H9 (cell line): ENCODE measurements around the gene ADGRB3. TPM values are rescaled to one million over a fixed set of nuclear protein-coding genes. Genes with fewer than 3 reads are reported as not detected.

Source experiments
- DNase-seq: peaks from one replicate; pipeline ENCODE4 v3.0.0-alpha.2; 2017
- H2AFZ ChIP-seq: one replicate; pipeline ENCODE4 v1.6.1; 2013; ENCODE audit warnings: mild to moderate bottlenecking, low read length, control low read depth, moderate library complexity
- H2AK5ac ChIP-seq: 2 replicates; pipeline ENCODE4 v1.6.1; 2013; ENCODE audit warnings: low read length, control low read depth, mixed read lengths; ENCODE audit not compliant: insufficient read length
- H2BK120ac ChIP-seq: one replicate; pipeline ENCODE4 v1.6.1; 2013; ENCODE audit warnings: low read depth, mild to moderate bottlenecking, low read length, control low read depth, inconsistent platforms; ENCODE audit not compliant: poor library complexity, severe bottlenecking
- H2BK12ac ChIP-seq: 2 replicates; pipeline ENCODE4 v1.6.1; 2013; ENCODE audit warnings: low read length, control low read depth, mixed read lengths, low read depth; ENCODE audit not compliant: insufficient read length
- H2BK15ac ChIP-seq: 2 replicates; pipeline ENCODE4 v1.6.1; 2013; ENCODE audit warnings: low read depth, low read length, control low read depth
- H2BK20ac ChIP-seq: one replicate; pipeline ENCODE4 v1.6.1; 2013; ENCODE audit warnings: low read depth, mild to moderate bottlenecking, low read length, control low read depth, inconsistent platforms; ENCODE audit not compliant: poor library complexity, severe bottlenecking
- H2BK5ac ChIP-seq: 2 replicates; pipeline ENCODE4 v1.6.1; 2013; ENCODE audit warnings: low read length, control low read depth, mixed read lengths; ENCODE audit not compliant: insufficient read length
- H3K14ac ChIP-seq: 2 replicates; pipeline ENCODE4 v1.6.1; 2013; ENCODE audit warnings: low read length, control low read depth; ENCODE audit not compliant: insufficient read depth
- H3K18ac ChIP-seq: 2 replicates; pipeline ENCODE4 v1.6.1; 2013; ENCODE audit warnings: low read depth, mild to moderate bottlenecking, mixed read lengths, low read length, control low read depth; ENCODE audit not compliant: insufficient read length
- H3K23ac ChIP-seq: 2 replicates; pipeline ENCODE4 v1.6.1; 2013; ENCODE audit warnings: low read length, control low read depth, mixed read lengths, low read depth; ENCODE audit not compliant: insufficient read length
- H3K23me2 ChIP-seq: 2 replicates; pipeline ENCODE4 v1.6.1; 2013; ENCODE audit warnings: low read depth, mild to moderate bottlenecking, mixed read lengths, low read length, control low read depth; ENCODE audit not compliant: insufficient read length, poor library complexity, severe bottlenecking
- H3K27ac ChIP-seq: 2 replicates; pipeline ENCODE4 v1.5.1; 2013; ENCODE audit warnings: low read length, control low read depth, mixed read lengths, low read depth; ENCODE audit not compliant: insufficient read length
- H3K27me3 ChIP-seq: 2 replicates; pipeline ENCODE4 v1.6.1; 2013; ENCODE audit warnings: low read length, control low read depth, inconsistent platforms; ENCODE audit not compliant: insufficient read depth
- H3K4ac ChIP-seq: 2 replicates; pipeline ENCODE4 v1.6.1; 2013; ENCODE audit warnings: low read depth, mild to moderate bottlenecking, control low read depth, inconsistent platforms, low read length, moderate library complexity
- H3K4me1 ChIP-seq: 2 replicates; pipeline ENCODE4 v1.6.1; 2013; ENCODE audit warnings: low read length, control low read depth, inconsistent platforms; ENCODE audit not compliant: insufficient read depth
- H3K4me2 ChIP-seq: 2 replicates; pipeline ENCODE4 v1.6.1; 2013; ENCODE audit warnings: low read length, control low read depth, mixed read lengths; ENCODE audit not compliant: insufficient read length, insufficient read depth
- H3K56ac ChIP-seq: 2 replicates; pipeline ENCODE4 v1.6.1; 2013; ENCODE audit warnings: low read depth, mild to moderate bottlenecking, mixed read lengths, low read length, control low read depth; ENCODE audit not compliant: insufficient read length
- H3K79me1 ChIP-seq: 2 replicates; pipeline ENCODE4 v1.6.1; 2013; ENCODE audit warnings: low read depth, mild to moderate bottlenecking, moderate library complexity, low read length, control low read depth, inconsistent platforms; ENCODE audit not compliant: insufficient read depth, poor library complexity, severe bottlenecking
- H3K79me2 ChIP-seq: 2 replicates; pipeline ENCODE4 v1.6.1; 2013; ENCODE audit warnings: low read length, control low read depth, inconsistent platforms; ENCODE audit not compliant: insufficient read depth
- H3K9ac ChIP-seq: 2 replicates; pipeline ENCODE4 v1.6.1; 2013; ENCODE audit warnings: low read length, control low read depth, mixed read lengths; ENCODE audit not compliant: insufficient read length; ENCODE audit errors: extremely low read depth
- H3K9me3 ChIP-seq: one replicate; pipeline ENCODE4 v1.6.1; 2013; ENCODE audit warnings: low read depth, low read length, inconsistent platforms; ENCODE audit not compliant: control insufficient read depth
- H3T11ph ChIP-seq: one replicate; pipeline ENCODE4 v1.6.1; 2013; ENCODE audit warnings: mild to moderate bottlenecking, low read length, control low read depth, inconsistent platforms
- H4K20me1 ChIP-seq: one replicate; pipeline ENCODE4 v1.6.1; 2013; ENCODE audit not compliant: control insufficient read depth, insufficient read length, insufficient read depth
- H4K5ac ChIP-seq: 2 replicates; pipeline ENCODE4 v1.6.1; 2013; ENCODE audit warnings: low read depth, mild to moderate bottlenecking, mixed read lengths, low read length, control low read depth; ENCODE audit not compliant: insufficient read length
- H4K8ac ChIP-seq: replicated peaks from 2 replicates; pipeline ENCODE4 v1.6.1; 2013; ENCODE audit warnings: low read length, control low read depth, mixed read lengths, low read depth; ENCODE audit not compliant: insufficient read length
- H4K91ac ChIP-seq: 2 replicates; pipeline ENCODE4 v1.6.1; 2013; ENCODE audit warnings: low read depth, mild to moderate bottlenecking, moderate library complexity, mixed read lengths, low read length, control low read depth; ENCODE audit not compliant: insufficient read length
- H3K27ac Mint-ChIP-seq, 3 experiments: 2 replicates in 2 of 3; 3 replicates in 1 of 3; pipeline ENCODE4 v1.8.0; 2020 to 2021; ENCODE audit warnings: mixed read lengths in 3 of 3, mild to moderate bottlenecking in 1 of 3, moderate library complexity in 1 of 3
- H3K27me3 Mint-ChIP-seq: 2 replicates; pipeline ENCODE4 v1.8.0; 2021; ENCODE audit warnings: low read depth, mild to moderate bottlenecking, moderate library complexity, mixed read lengths
- H3K36me3 Mint-ChIP-seq, 3 experiments: 2 replicates in 2 of 3; 3 replicates in 1 of 3; pipeline ENCODE4 v1.8.0; 2020 to 2021; ENCODE audit warnings: low read depth in 3 of 3, mixed read lengths in 3 of 3; ENCODE audit not compliant: insufficient read depth in 1 of 3
- H3K4me1 Mint-ChIP-seq, 2 experiments: 2 replicates each; pipeline ENCODE4 v1.8.0; 2020; ENCODE audit warnings: mixed read lengths in 2 of 2
- H3K4me3 Mint-ChIP-seq, 2 experiments: 2 replicates in 1 of 2; 3 replicates in 1 of 2; pipeline ENCODE4 v1.8.0; 2020 to 2021; ENCODE audit warnings: mild to moderate bottlenecking in 2 of 2, mixed read lengths in 2 of 2, moderate library complexity in 1 of 2
- H3K9me3 Mint-ChIP-seq, 2 experiments: 2 replicates in 1 of 2; 3 replicates in 1 of 2; pipeline ENCODE4 v1.8.0; 2020; ENCODE audit warnings: mild to moderate bottlenecking in 2 of 2, mixed read lengths in 2 of 2, moderate library complexity in 1 of 2
- WGBS: extraction: QIAGEN DNeasy Blood & Tissue Kit; methylation state at CpG from one replicate; pipeline ENCODE4 v1.1.7; 2013; ENCODE audit warnings: missing lambda C conversion rate, low lambda C conversion rate, mixed read lengths; ENCODE audit not compliant: insufficient read length; ENCODE audit errors: extremely low coverage; 5-methylcytosine and 5-hydroxymethylcytosine counted together
- total RNA-seq: library from RNA; stranded (reverse); gene quantifications from 2 replicates; pipeline ENCODE4 v1.2.1, GENCODE V29; 2021
- TF ChIP-seq, protein P1 (sequence below): fragments of 200-600 bp; sonication (generic); conservative IDR thresholded peaks from 3 replicates; pipeline ENCODE4 v1.8.0; 2021; ENCODE audit warnings: antibody characterized with exemption, mild to moderate bottlenecking

Gene ADGRB3
- total RNA-seq, 1 experiment from 2014 or later: 0.37 TPM

DNA sequence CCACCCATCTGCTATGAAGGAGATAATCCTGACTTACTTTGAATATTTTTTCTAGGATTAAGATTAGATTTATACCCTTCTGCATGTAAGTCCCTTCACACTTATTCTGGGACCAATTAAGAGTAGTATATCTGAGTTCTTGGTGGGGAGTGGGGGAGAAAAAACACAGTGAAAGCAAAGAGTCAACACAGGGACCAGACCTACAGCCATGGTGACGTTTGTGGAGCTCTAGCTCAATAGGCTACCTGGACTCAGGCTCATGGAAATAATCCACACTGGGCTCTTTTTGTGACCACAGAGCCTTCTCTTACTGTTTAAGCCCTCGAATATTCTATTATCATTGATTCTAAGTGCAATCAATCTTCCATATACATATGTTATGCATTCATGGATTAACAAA, 670.4 kb downstream of the ADGRB3 start:
- no peak for DNase-seq
- H3K36me3 Mint-ChIP-seq: no peaks in the 10 kb centered on the region
- no peak overlapping the region for H2BK12ac ChIP-seq
- H4K20me1 ChIP-seq: no peaks in the 10 kb centered on the region
- no peaks in the 10 kb centered on the region for H3K4me1 Mint-ChIP-seq
- no peak overlapping the region for H2AK5ac ChIP-seq
- no peak overlapping the region for H4K5ac ChIP-seq
- H2BK120ac ChIP-seq: no peak overlapping the region
- no peaks in the 10 kb centered on the region for H3K79me1 ChIP-seq
- H3K27ac ChIP-seq: no peak overlapping the region
- no peak overlapping the region for H3K9ac ChIP-seq
- H2BK15ac ChIP-seq: no peak overlapping the region
- H3K27ac Mint-ChIP-seq: no peak overlapping the region
- TF ChIP-seq, protein P1, sequence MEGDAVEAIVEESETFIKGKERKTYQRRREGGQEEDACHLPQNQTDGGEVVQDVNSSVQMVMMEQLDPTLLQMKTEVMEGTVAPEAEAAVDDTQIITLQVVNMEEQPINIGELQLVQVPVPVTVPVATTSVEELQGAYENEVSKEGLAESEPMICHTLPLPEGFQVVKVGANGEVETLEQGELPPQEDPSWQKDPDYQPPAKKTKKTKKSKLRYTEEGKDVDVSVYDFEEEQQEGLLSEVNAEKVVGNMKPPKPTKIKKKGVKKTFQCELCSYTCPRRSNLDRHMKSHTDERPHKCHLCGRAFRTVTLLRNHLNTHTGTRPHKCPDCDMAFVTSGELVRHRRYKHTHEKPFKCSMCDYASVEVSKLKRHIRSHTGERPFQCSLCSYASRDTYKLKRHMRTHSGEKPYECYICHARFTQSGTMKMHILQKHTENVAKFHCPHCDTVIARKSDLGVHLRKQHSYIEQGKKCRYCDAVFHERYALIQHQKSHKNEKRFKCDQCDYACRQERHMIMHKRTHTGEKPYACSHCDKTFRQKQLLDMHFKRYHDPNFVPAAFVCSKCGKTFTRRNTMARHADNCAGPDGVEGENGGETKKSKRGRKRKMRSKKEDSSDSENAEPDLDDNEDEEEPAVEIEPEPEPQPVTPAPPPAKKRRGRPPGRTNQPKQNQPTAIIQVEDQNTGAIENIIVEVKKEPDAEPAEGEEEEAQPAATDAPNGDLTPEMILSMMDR: no peak
- WGBS: no CpG with 5 or more reads among the region's 2 CpGs
- no peaks in the 10 kb centered on the region for H3K4me1 ChIP-seq
- H3K18ac ChIP-seq: no peak overlapping the region
- no peaks in the 10 kb centered on the region for H3K27me3 Mint-ChIP-seq
- no peak overlapping the region for H3K56ac ChIP-seq
- H4K8ac ChIP-seq: no peak overlapping the region
- H3K79me2 ChIP-seq: no peaks in the 10 kb centered on the region
- H3K14ac ChIP-seq: no peak overlapping the region
- H3K27me3 ChIP-seq: no peaks in the 10 kb centered on the region
- H3K4me3 Mint-ChIP-seq: no peak overlapping the region
- no peak overlapping the region for H2AFZ ChIP-seq
- no peaks in the 10 kb centered on the region for H3K9me3 Mint-ChIP-seq
- no peaks in the 10 kb centered on the region for H3K9me3 ChIP-seq
- H3K4me2 ChIP-seq: no peak overlapping the region
- no peak overlapping the region for H2BK5ac ChIP-seq
- H2BK20ac ChIP-seq: no peak overlapping the region
- no peak overlapping the region for H4K91ac ChIP-seq
- H3K4ac ChIP-seq: no peak overlapping the region
- no peak overlapping the region for H3T11ph ChIP-seq
- no peak overlapping the region for H3K23ac ChIP-seq
- H3K23me2 ChIP-seq: no peaks in the 10 kb centered on the region
